Measurements from ENCODE around the gene WDR1. TPM values are rescaled to one million over a fixed set of nuclear protein-coding genes. Genes with fewer than 3 reads are reported as not detected.

The WDR1 gene
- total RNA-seq (100 to 1,000 TPM in 1 of 2 donors, 10 to 100 TPM in 1; 85.8 to 127 TPM), polyA plus RNA-seq (ENCODE audit: insufficient read length in 2 of 2) (100 to 1,000 TPM; 143 to 148 TPM)
- long read RNA-seq, donor 1, transcript WDR1-204 (15 exons, 3,054 nt): major isoform, 19 of 23 reads
- long read RNA-seq, donor 1, partial matches to known transcripts: 0 of 23 reads
- long read RNA-seq, donor 1, other reads (novel, unspliced or antisense): 0 of 23 reads
- long read RNA-seq, donor 2, transcript WDR1-204 (15 exons, 3,054 nt): major isoform, 7 of 18 reads
- long read RNA-seq, donor 2, partial matches to known transcripts: 7 of 18 reads
- long read RNA-seq, donor 2, other reads (novel, unspliced or antisense): 0 of 18 reads
- long read RNA-seq, donor 3, transcript WDR1-204 (15 exons, 3,054 nt): major isoform, 13 of 20 reads
- long read RNA-seq, donor 3, transcript WDR1-213 (2 exons, 559 nt): minor isoform, 5 of 20 reads
- long read RNA-seq, donor 3, partial matches to known transcripts: 0 of 20 reads
- long read RNA-seq, donor 3, other reads (novel, unspliced or antisense): 0 of 20 reads
- long read RNA-seq, donor 4, transcript WDR1-204 (15 exons, 3,054 nt): major isoform, 13 of 68 reads
- long read RNA-seq, donor 4, partial matches to known transcripts: 49 of 68 reads
- long read RNA-seq, donor 4, other reads (novel, unspliced or antisense): 0 of 68 reads

DNA sequence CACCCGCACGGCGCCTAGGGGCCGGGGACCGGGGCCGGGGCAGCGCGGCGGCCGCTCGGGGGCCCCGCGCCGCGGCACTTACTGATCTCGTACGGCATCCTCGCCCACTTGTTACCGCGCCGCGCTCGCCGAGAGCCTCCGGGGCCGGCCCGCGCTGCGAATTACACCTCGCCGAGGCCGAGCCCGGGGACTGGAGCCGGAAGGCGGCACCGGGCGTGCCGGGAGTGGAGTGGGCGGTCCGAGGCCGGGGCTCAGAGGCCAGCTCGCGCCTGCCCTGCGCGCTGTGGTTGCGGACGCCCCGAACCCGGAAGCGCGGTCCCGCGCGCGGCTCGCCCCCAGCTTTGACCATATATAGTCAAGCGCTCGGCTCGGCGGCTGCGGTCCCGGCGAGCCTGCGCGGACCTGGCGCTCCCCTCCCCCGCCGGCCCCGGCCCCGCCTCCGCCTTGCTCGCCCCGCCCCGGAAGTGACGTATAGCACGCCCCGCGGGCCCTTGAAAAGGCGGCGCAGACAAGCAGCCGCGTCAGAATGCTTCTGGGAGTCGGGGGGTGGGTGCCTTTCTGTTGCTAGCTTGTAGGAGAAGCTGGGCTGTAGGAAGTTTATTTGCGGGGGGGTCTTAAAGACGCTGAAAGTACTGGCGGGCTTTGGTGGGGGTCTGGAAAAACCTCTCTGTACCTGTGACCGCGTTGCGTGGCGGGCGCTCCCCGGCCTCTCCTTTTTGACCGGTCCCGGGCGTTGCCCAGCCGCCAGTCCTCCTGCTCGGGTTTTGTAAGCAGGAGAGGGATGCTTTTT, at the start of gene WDR1:
WDR1 (minus strand) TSS at position 231 of the 790 bp plus-strand sequence; CDS start at position 98, 133 bp downstream.
- peak within 1 kb of the TSS; percentile 81 for H3K4me3 ChIP-seq (ENCODE audit: low read depth, low read length)
- H3K4me1 ChIP-seq (ENCODE audit: control insufficient read depth, insufficient read depth, low read length): peaks cover 30% of the 10 kb centered on the region
- peak within 1 kb of the TSS; percentile 98 for H3K27ac ChIP-seq (ENCODE audit: low read depth, low read length)
- peaks cover 32% of the 10 kb centered on the region for H3K36me3 ChIP-seq (ENCODE audit: control insufficient read depth, insufficient read depth, low read length)
- WGBS (ENCODE audit: insufficient coverage): under 1% methylated on average over 95 of the region's 97 CpGs
- H3K9me3 ChIP-seq (ENCODE audit: control insufficient read depth, insufficient read depth, low read length): no peaks in the 10 kb centered on the region
- H3K27me3 ChIP-seq (ENCODE audit: control insufficient read depth, insufficient read depth, low read length): no peaks in the 10 kb centered on the region
- peak; percentile 82 to 97 (median 88) for DNase-seq (ENCODE audit: low read depth in 4 of 6, low spot score in 6 of 6)

DNA sequence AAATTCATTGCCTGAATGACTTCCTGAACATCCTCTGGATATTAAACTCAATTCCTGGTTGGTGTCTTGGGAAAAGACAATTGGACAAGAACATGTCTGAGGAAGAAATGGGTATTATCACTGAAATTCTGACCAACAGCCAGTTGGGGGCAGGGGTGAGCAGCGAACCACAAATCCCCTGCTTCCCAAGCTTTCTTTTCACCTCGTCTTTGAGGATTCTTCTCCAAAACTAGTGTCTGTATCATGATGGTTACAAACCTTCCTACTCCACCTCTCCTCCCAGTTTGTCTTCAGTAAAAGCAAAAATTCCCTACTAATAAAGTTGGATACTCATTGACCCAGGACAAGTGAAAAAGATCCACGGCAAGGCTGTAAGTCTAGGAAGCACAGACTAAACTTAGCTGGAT, 48.3 kb upstream of the WDR1 start:
- Histone ChIP-seq H3K27me3 (ENCODE audit: control insufficient read depth, insufficient read depth, low read length) (no peaks in the 10 kb centered on the region), H3K27ac (ENCODE audit: low read depth, low read length) (no peak overlapping the region), H3K36me3 (ENCODE audit: control insufficient read depth, insufficient read depth, low read length) (no peaks in the 10 kb centered on the region), H3K4me1 (ENCODE audit: control insufficient read depth, insufficient read depth, low read length) (no peaks in the 10 kb centered on the region), H3K9me3 (ENCODE audit: control insufficient read depth, insufficient read depth, low read length) (no peaks in the 10 kb centered on the region), H3K4me3 (ENCODE audit: low read depth, low read length) (no peak overlapping the region)
- DNase-seq (ENCODE audit: low read depth in 4 of 6, low spot score in 6 of 6): peak in 2 of 6 donors; percentile 44 to 78
- WGBS (ENCODE audit: insufficient coverage): 0% methylated on average over 1 of the region's 3 CpGs

DNA sequence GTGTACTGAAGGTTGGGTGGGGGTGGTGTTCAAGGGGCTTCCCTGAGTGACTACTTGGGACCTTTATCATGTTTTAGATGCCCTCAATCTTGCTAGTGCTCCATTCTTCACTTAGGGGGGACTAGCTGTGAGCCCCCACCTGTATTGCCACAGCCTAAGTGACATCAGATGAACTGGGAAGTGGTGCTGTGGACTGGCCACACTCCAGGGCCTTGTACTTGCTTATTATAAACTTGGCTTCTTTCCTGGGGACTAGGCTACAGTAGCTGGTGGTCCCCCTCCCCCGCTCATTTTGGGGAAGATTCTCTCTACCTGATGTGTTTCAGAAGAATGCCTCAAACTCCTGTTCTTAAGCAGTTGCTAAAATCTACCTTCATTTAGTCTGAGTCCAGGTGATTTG, 46.7 kb upstream of the WDR1 start:
- DNase-seq (ENCODE audit: low read depth in 4 of 6, low spot score in 6 of 6): no peak
- Histone ChIP-seq H3K27ac (ENCODE audit: low read depth, low read length) (no peak overlapping the region), H3K27me3 (ENCODE audit: control insufficient read depth, insufficient read depth, low read length) (no peaks in the 10 kb centered on the region), H3K4me3 (ENCODE audit: low read depth, low read length) (no peak overlapping the region), H3K9me3 (ENCODE audit: control insufficient read depth, insufficient read depth, low read length) (no peaks in the 10 kb centered on the region), H3K36me3 (ENCODE audit: control insufficient read depth, insufficient read depth, low read length) (no peaks in the 10 kb centered on the region), H3K4me1 (ENCODE audit: control insufficient read depth, insufficient read depth, low read length) (no peaks in the 10 kb centered on the region)
- no CpG with 5 or more reads among the region's 1 CpG for WGBS (ENCODE audit: insufficient coverage)

GRCh38 chr4:10162341-10163000, 45.9 kb upstream of the WDR1 start:
- Histone ChIP-seq H3K27ac (ENCODE audit: low read depth, low read length) (no peak overlapping the region), H3K4me1 (ENCODE audit: control insufficient read depth, insufficient read depth, low read length) (peaks cover 6% of the 10 kb centered on the region), H3K36me3 (ENCODE audit: control insufficient read depth, insufficient read depth, low read length) (no peaks in the 10 kb centered on the region), H3K27me3 (ENCODE audit: control insufficient read depth, insufficient read depth, low read length) (no peaks in the 10 kb centered on the region), H3K4me3 (ENCODE audit: low read depth, low read length) (no peak overlapping the region), H3K9me3 (ENCODE audit: control insufficient read depth, insufficient read depth, low read length) (no peaks in the 10 kb centered on the region)
- DNase-seq (ENCODE audit: low read depth in 4 of 6, low spot score in 6 of 6): no peak
- 88% methylated on average over 4 of the region's 7 CpGs for whole genome bisulfite sequencing (ENCODE audit: insufficient coverage)

DNA sequence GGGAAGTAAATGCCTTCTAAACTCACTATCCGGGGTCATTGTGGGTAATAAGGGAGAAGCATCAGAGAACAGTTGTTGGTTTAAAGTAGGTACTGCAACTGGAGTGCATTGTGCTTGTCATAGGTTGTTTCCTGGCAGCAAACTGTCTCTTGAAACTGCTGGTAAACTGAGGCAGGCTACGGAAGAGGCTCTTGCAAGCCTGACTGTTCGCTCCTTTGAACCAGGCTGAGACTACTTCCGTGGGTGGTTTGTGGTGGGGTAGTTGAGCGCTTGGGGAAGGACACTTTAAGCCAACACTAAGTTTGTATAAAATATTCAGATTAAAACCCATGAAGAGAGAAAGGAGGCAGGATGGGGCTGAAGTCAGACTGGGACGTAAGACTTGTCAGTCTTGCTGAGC, 45.2 kb upstream of the WDR1 start:
- 86% methylated on average over 3 of the region's 6 CpGs for WGBS (ENCODE audit: insufficient coverage)
- Histone ChIP-seq H3K27ac (ENCODE audit: low read depth, low read length) (no peak overlapping the region), H3K4me3 (ENCODE audit: low read depth, low read length) (no peak overlapping the region), H3K27me3 (ENCODE audit: control insufficient read depth, insufficient read depth, low read length) (no peaks in the 10 kb centered on the region), H3K36me3 (ENCODE audit: control insufficient read depth, insufficient read depth, low read length) (no peaks in the 10 kb centered on the region), H3K4me1 (ENCODE audit: control insufficient read depth, insufficient read depth, low read length) (peaks cover 7% of the 10 kb centered on the region), H3K9me3 (ENCODE audit: control insufficient read depth, insufficient read depth, low read length) (no peaks in the 10 kb centered on the region)
- no peak for DNase-seq (ENCODE audit: low read depth in 4 of 6, low spot score in 6 of 6)

- peaks cover 7% of the 10 kb centered on the region for H3K4me1 ChIP-seq (ENCODE audit: control insufficient read depth, insufficient read depth, low read length)
- H3K4me3 ChIP-seq (ENCODE audit: low read depth, low read length): no peak overlapping the region
- WGBS (ENCODE audit: insufficient coverage): 32% methylated on average over 3 of the region's 3 CpGs
- H3K9me3 ChIP-seq (ENCODE audit: control insufficient read depth, insufficient read depth, low read length): no peaks in the 10 kb centered on the region
- H3K27me3 ChIP-seq (ENCODE audit: control insufficient read depth, insufficient read depth, low read length): no peaks in the 10 kb centered on the region
- no peak overlapping the region for H3K27ac ChIP-seq (ENCODE audit: low read depth, low read length)
- H3K36me3 ChIP-seq (ENCODE audit: control insufficient read depth, insufficient read depth, low read length): no peaks in the 10 kb centered on the region
- DNase-seq (ENCODE audit: low read depth in 4 of 6, low spot score in 6 of 6): no peak
Measured at GRCh38 chr4:10161146-10161545, 44.5 kb upstream of the WDR1 start.

DNA sequence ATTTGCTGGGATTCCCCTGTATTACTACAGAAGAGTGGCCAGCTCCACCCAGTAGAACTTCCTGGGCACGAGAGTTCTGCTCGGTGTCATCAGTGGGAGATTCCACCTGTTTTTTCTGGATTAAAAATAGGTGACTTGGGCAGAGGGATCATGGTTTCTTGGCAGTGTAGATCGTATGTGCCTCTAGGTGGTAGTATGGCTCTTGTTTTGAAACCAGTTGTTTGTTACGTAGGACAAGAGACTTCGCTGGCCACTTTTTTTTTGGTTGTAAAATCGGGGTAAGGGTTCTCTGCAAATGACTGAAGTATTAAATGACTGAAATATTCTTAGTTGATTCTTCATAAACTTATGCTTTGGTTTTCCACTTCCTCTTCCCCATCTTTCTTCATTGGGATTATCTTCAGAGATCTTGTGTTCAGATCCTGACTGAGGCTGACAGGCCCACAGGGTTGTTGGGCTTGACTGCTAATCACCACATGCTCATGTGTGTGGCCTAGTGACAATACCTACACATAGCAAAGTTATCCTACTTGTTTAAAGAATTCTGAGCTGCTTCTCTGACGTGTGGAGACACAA, 43.8 kb upstream of the WDR1 start:
- WGBS (ENCODE audit: insufficient coverage): 68% methylated on average over 3 of the region's 7 CpGs
- DNase-seq (ENCODE audit: low read depth in 4 of 6, low spot score in 6 of 6): peak in 2 of 6 donors; percentile 14 to 65
- Histone ChIP-seq H3K9me3 (ENCODE audit: control insufficient read depth, insufficient read depth, low read length) (no peaks in the 10 kb centered on the region), H3K27me3 (ENCODE audit: control insufficient read depth, insufficient read depth, low read length) (no peaks in the 10 kb centered on the region), H3K4me3 (ENCODE audit: low read depth, low read length) (no peak overlapping the region), H3K4me1 (ENCODE audit: control insufficient read depth, insufficient read depth, low read length) (peaks cover 7% of the 10 kb centered on the region), H3K27ac (ENCODE audit: low read depth, low read length) (no peak overlapping the region), H3K36me3 (ENCODE audit: control insufficient read depth, insufficient read depth, low read length) (no peaks in the 10 kb centered on the region)

DNA sequence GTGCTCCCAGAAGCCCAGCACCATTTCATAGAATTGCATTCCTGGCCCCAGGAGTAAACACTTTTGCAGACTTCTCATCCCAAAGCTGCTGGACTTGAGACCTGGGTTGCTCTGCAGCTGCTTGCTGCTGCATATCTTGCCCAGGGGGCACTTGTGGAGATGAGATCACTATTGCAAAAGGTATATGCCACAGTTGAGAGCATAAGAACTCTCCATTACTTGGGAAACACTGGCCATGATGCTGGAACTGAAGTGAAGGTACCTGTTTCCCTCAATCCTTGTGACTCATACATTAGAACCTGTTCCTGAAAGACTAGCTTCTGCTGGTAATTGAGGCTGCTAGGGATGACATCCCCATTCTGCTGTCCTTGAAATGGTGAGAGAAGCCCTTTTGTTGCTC, 43.1 kb upstream of the WDR1 start:
- peaks cover 7% of the 10 kb centered on the region for H3K4me1 ChIP-seq (ENCODE audit: control insufficient read depth, insufficient read depth, low read length)
- H3K4me3 ChIP-seq (ENCODE audit: low read depth, low read length): no peak overlapping the region
- no peaks in the 10 kb centered on the region for H3K27me3 ChIP-seq (ENCODE audit: control insufficient read depth, insufficient read depth, low read length)
- DNase-seq (ENCODE audit: low read depth in 4 of 6, low spot score in 6 of 6): no peak
- no peaks in the 10 kb centered on the region for H3K36me3 ChIP-seq (ENCODE audit: control insufficient read depth, insufficient read depth, low read length)
- H3K27ac ChIP-seq (ENCODE audit: low read depth, low read length): no peak overlapping the region
- no peaks in the 10 kb centered on the region for H3K9me3 ChIP-seq (ENCODE audit: control insufficient read depth, insufficient read depth, low read length)
